Dermis microvascular lymphatic vessel endothelial cell (primary cell): Measurements from ENCODE around the gene LRRC8C. TPM values are rescaled to one million over a fixed set of nuclear protein-coding genes. Genes with fewer than 3 reads are reported as not detected.
A peak's percentile ranks its signal among the peaks of the same experiment; 100 is the strongest.
"Not testable (repeated sequence)": the region's sequence is repeated elsewhere in the genome, so short reads cannot be mapped to it uniquely, and the experiment has no call there.

ENCODE experiments used
- DNase-seq, 2 donors: peaks; one replicate each; pipeline versions ENCODE4 v3.0.0 to v3.0.0-alpha.2; 2010; ENCODE audit warnings: low read depth in 2 of 2
- total RNA-seq: library from RNA; depleted of rRNA; stranded (reverse); fragments of >200 nt; gene quantifications from 2 replicates; pipeline ENCODE4 v1.2.1, GENCODE V29; 2014

LRRC8C gene
- total RNA-seq, 1 donor from 2014 or later, result 13.7 TPM

DNA sequence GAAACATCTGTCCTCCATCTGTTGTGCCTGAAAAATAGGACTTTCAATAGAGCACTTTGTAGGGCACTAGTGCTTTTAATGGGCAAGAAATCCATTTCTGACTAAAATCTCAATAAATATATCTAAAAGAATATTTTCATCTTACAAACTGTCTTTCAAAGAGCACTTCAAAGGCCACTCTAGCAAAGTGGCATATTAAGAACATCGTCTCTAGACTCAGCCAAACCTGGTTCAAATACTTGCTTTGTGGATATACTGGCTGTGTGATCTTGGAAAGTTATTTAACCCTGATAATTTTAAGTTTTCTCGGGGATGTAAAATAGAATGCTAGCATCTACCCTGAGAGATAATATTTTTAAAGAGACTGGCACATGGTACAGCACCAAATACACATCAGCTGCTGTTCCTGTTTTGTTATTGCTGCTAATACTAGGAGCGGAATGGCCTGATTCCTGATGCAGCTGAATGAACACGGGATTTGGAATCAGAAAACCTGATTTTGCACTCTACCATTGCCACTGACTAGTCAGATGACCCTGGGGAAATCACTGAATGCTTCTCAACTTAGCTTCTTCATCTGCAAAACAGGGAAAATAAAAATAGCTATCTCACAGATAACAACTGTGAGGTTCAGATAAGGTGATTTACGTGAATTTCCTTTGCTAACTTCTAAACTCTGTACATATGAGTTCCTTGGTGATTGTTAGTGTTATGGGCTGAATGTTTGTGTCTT, 25.2 kb upstream of the LRRC8C start:
- no peak for DNase-seq

DNA sequence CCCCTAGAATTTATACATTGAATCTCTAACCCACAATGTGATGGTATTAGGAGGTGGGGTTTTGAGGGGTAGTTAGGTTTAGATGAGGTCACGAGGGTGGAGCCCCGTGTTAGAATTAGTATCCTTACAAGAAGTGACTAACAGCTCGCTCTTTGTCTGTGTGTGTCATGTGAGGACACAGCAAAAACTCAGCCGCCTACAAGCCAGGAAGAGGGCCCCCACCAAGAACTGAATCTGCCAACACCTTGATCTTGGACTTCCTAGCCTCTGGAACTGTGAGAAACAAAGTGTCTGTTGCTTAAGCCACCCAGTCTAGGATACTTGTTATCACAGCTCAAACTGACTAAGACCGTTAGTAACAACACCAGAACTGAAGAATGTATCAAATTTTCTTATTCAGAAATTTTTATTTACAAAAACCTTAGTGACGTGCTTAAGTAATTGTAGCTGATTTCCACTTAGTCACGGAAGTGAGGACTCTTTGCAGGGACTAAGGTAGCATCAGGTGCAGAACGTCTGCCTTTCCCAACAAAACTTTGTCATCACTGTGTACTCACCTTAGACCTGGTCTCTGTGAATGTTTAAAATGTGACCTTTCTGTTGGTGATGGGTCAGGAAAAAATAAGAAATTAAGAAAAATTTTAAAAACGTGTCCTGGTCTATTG, 24.5 kb upstream of the LRRC8C start:
- peak in 1 of 2 donors; percentile 32 for DNase-seq

DNA sequence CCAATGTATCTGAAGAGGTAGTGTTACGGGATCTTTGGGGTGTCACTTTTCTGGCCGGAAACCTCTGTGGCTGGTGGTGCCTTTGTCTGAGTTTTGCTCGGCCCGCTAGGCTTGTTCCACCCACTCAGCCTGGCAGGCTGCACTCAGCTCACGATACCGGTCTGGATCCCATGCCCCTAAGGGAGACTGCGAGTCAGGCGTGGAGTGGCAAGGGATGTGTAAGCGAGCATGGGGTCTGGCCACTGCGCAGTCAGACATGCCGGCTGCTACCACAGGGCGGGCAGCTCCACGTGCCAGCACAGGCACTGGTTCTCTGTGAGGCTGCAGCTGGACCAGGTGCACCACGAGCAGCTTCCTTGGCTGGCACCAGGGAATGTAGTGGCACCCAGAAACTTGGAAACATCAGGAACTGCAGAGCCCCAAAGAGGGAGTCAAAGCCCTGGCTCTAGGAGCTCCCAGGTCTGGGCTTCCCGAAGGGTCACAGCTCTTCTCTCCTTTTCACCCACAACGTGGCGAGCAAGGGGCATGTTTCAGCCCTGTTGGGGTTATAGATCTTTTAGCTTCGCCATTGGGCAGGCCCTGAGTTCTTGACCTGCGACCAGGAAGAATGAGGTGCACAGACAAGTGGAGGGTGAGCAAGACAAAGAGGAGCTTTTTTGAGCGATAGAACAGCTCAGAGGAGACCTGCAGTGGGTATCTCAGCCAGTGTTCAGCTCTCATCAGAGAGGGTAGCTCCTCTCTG, 23.8 kb upstream of the LRRC8C start:
- DNase-seq, result no peak

DNA sequence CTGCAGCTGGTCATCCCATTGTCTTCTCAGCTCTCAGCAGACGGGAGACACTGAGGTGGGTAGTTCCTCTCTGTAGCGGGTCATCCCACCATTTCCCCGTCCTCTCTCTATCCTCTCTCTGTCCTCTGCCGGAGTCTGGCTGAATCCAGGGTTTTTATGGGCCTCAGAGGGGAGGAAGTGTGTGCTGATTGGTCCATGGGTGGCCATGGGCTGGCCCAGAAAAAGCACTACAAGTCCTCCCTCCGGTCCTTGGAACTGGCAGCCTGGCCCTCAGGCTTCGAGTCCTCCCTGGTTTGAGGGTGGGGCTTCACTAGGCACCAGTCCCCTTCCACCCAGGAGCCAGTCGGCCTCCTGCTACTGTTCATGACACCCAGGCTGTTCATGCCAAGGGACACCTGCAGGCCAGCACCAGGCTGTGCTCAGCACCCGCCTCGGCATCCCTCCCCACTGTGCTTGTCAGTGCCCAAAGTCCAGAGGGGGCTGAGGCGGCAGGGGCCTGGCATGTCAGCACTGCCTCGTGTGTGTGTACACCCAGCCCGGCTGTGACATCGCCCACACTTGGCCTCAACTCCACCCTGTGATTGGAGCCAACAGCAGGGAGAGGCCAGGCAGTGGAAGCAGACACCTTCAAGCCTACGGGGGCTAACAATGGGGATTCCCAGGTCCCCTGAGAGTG, 23.0 kb upstream of the LRRC8C start:
- no peak for DNase-seq

DNA sequence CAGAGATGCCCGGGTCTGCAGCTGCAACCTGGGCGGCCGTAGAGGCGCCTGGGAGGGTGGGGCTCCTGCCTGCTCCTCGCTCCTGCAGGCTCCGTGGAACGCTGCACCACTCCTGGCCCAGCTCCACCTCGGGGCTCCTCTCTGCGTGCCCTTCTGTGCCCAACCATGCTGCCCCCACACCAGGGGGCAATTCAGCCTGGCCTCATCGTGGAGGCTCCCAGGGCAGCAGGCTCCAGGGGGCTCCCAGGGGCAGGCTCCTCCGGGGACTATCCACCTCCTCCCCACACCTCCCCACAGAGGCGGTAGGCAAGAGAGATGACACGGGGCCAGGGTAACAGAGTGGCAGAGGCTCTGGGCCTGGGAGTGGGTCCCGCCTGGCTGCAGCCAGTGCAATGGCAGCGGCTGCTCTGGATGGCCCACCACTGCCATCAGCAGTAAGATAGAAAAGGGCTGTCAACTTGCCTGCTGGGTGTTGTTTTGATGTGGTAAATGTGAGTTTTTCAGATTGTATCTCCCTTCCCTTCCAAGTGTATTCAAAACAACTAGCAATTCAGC, 22.4 kb upstream of the LRRC8C start:
- DNase-seq, result no peak

DNA sequence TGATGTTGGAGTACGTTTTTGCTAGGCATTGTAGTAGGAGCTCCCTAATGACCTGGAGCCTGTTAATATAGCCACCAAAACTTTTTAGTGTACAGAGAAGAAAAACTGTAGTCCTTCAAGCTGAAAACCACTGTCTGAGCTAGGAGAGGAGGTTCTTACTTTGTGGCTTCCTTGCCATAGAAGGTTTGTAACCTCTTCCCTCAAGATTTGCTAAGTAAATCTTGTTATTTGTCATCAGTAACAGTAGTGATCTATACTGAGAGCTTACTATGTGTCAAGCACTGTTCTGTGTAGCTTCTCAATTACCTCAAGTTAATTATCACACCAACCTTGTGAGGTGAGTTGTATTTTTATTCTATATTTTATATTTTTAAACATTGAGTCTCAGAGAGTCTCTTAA, 21.2 kb upstream of the LRRC8C start:
- DNase-seq, result no peak

DNA sequence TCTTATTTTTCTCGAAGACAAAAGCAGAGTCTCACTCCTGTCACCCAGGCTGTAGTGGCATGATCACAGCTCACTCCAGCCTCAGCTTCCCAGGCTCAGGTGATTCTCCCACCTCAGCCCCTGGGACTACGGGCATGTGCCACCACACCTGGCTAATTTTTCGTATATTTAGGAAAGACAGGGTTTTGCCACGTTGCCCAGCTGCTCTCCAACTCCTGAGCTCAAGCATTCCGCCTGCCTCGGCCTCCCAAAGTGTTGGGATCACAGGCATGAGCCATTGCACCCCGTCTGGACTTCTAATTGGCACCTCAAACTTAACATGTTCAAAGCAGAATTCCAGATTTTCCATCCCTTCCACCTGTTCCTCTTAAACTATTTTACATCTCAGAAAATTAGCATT, 19.0 kb upstream of the LRRC8C start:
- DNase-seq, result no peak

DNA sequence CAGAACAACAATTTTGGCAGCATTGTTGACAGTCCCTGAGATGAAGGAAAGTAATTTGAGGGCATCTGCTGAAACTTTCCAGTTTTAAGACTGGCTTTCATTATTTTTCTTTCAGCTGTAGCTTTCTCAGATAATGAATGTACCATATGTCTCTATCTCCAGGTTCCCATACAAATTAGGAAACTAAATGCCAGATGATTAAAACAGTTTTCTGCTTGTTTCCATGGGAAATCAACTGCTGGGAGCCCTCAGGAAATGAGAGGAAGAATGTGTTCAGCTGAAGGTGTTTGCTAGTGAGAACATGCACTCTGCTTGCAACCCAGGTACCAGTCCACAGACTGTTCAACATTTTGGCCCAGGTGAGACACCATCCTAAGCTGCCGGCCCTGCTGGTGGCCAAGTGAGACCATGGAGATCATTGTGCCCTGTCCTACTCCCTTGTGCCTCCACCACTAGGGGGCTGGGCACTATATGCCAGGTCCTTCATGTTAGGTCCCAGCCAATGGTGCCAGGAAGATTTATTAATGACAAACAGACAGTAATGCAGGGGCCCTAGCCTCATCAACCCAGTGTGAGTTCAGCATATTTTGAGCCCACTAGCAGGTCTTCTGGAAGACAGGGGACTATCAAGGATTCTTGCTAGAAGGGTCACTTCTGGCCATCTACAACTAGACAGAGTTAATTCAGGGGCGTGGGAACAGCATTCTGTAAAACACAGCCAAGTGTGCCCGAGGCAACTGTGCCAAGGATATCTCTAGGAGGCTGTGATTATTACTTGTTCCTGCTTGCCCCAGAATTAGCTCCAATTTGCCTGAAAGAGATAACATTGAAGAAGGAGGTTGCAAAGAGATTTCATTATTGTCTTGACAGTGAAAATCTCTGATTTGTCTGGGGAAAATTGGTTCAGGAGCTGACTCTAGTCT, 17.0 kb upstream of the LRRC8C start:
- peak in 1 of 2 donors; percentile 44 for DNase-seq

DNA sequence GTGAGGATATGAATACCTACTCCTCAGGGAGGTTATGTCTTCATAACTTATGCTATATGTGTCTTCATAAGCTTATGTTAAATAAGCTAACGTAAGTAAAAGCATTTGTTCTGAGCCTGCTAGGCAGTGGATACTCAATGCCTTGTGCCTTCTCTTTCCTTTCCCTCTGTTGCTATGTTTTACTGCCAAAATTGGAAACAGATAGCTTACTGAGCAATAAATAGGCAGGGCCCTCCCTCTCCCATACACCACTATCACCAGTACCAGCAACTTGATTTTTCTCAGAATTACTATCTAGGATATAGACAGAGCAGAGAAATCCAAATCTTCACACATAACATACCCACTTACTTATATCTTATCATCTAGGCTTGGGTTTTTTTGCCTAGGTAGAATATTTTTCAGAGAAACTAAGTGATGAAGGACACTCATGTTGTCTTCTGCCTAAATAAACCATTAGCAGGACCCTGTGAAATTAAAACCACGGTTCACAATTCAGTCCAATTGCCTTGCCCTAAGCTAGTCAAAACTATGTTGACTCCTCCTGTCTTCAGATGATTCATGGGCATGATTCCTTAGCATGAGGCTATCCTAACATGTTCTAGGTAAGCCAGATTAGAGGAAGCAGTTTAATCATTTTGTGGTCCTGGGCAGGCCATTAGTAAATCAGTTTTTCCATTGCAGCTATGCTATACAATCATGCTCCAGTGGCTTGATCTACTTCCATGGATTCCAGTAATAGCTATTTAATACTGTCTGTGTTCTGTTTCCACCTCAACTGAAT, 15.9 kb upstream of the LRRC8C start:
- DNase-seq, result no peak

DNA sequence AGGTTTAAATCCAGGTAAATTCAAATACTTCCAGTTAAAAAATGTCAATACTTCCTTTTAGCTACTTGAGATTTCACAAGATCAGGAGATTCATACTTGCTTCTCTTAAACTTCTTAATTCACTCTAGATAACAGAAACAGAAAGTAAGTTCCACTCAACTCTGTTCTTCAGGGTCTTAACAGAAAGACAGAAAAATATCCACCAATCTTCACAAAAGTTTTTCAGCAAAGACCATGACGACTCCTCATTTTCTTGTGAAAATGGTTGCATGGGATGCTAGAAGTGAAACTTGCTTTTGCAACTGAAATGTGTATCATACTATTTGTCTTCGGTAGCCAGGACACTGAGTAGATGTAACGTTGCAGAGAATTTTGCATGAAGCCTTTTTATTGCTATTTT, 12.3 kb upstream of the LRRC8C start:
- no peak for DNase-seq

DNA sequence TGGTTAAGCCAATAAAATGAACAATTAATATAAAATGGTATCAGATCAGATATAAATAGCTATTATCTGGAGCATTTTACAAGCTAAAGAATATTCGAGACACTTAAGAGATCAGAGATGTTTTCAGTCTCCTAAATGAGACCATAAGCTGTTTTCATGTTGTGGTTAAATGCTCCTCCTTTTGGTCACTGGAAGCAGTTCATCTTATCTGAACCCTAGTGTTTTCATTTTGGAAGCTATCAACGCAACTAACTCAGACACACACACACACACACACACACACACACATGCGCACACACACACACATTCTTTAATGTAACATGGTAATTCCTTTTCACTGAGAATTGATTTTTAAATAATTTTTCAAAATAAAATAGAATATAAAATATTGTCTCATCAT, 10.0 kb upstream of the LRRC8C start:
- no peak for DNase-seq

DNA sequence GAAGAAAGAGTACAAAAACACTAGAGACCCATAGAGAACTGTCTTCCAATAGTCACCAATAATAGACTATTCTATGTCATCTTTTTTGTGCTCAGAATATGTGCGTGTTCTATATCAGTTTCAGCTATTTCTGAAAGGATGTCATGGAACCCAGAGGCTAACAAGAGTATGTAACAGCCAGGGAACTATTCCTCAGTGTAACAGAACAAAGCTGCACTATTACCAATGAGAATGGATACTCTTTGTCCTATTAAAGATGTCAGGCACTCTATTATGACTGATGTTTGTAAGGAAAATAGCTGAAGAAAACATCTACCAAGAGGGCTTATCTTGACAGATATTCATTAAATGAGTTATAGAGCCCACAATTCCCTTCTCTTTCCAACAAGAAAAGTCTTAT, 8.6 kb upstream of the LRRC8C start:
- DNase-seq, result no peak

DNA sequence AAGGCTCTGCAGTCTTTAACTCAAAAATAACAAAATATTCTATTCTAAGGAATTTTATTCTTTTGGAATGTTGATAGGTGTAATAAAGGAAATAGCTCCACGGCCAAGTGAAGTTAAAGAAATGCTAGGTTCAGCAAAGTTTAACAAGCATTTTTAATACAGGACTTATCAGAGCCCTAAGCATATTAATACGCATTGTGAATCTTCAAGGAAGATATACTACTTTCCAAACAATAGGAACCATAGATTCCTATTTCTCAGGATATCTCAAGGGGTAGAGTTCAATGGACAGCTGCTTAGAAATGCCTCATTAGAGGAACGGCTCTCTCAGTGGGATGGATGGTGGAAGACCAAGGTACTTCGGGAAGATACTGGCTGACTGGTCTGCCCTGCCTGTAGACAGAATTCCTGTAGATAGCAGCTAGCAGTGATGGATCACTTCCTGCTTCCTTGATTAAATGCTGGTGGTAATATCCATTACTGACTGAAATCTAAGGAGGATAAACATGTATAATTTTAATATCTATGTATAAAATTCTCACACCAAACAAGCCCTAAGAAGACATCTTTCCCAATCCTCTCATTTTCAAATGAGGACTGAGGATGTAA, 8.1 kb upstream of the LRRC8C start:
- DNase-seq, result peak in 1 of 2 donors; percentile 31

DNA sequence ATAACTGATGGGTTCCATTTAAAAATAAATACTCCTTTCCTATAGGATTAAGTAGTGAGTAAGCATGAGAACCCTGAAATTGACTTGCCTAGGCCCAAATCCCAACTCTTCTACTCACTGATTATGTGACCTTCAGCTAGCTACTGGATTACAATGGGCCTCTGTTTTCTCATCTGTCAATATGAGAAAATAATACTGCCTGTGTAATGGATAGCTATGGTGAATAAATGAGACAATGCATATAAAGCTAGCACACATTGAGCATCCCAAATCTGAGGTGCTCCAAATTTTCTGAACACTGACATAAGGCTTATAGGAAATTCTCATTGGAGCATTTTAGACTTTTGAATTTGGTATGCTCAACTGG, 5.3 kb upstream of the LRRC8C start:
- DNase-seq, result no peak

DNA sequence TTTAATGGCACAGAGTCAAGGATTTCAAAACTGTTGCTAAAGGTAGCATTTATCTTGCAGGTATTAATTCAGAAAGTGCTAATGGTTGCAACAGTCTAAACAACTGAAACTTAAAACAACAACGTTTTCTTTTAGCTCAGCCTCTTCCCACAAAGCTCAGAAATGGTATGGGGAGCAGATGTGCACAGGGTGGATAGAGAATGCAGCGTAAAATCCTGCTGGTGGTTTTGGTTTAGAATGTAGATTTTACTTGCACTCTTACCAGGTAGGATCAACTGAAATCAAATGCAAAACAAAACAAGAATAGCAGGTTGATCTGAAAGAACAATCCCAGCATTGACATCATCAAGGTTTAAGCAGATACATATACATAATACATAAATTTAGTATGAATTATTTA, 3.8 kb upstream of the LRRC8C start:
- DNase-seq, result no peak

DNA sequence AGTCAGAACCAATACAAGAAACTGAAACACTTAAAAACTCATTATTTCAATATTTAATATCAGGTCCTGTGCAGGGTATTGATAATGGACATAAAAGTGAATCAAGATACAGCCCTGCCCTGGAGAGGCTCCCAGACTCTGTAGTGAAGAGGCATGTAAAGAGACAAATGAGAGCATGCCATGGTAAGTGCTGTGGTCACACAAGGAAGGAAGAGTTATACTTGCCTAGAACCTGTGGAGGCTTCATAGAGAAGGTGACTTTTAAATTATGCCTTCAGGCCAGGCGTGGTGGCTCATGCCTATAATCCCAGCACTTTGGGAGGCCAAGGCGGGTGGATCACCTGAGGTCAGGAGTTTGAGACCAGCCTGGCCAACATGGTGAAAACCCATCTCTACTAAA, 3.3 kb upstream of the LRRC8C start:
- DNase-seq, result not testable (repeated sequence)

DNA sequence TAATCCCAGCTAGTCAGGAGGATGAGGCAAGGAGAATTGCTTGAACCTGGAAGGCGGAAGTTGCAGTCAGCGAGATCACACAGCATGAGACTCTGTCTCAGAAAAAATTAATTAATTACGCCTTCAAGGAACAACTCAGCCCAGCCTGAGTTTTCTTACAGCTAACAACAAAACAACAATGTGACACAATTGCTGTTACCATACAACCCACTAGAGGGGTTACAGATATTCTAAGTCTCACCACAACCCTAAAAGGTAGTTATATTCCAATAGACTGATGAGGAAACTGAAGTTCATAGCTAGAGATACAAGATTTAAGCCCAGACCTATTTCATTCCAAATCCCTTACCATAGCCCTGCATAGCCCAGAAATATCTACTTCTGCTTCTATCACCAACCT, 2.9 kb upstream of the LRRC8C start:
- DNase-seq, result no peak

DNA sequence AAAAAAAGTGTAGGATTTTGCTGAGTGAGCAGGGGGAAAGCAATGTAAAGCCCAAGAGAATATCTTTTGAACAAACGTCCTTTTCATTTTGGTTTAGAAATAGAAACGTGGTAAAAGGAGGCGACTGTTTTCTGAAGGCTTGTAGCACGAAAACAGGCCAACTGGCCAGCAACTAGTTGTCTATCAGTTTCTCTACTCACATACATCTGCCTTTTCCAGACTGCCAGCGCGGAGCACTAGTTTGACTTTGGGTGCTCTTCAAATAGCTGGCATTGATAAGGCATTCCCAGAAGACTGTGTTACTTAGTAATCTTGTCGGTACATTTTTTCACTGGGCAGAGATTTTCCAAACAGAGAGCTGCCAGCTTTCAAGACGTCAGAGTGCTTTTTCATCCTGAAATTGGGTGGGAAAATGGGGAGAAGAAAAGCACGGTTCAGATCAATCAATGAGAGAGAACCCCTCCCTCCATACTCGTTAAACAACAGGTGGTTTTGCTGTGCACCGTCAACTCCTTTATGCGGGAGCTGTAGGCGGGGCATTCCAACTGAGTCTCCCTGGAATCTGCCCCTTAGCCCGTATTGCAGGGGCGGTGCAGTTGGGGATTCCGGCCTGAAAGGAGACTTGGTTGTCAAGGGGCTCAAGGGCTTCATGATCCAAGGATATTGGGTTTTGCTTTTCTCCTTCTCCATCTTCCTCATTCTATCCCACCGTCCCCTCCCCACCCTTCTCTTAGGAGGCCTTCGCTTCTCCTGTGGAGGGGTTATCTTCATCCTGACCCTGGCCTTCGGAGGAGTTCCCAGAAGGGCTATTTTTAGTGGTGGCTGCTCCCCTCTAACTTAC, 884 bp upstream of the LRRC8C start:
- peak in 1 of 2 donors; percentile 29 for DNase-seq
